DMS79 treated with DMSO at 0.1 percent for 48 hours (cell line): Measurements from ENCODE around the gene SLN.

Experiments
- DNase-seq: peaks from one replicate; lab custom pipeline; 2025; lab: John Stamatoyannopoulos, UW

SLN gene

GRCh38 chr11:107683807-107684206 is 28.0 kb downstream of the SLN start:
- DNase-seq, result no peak

DNA sequence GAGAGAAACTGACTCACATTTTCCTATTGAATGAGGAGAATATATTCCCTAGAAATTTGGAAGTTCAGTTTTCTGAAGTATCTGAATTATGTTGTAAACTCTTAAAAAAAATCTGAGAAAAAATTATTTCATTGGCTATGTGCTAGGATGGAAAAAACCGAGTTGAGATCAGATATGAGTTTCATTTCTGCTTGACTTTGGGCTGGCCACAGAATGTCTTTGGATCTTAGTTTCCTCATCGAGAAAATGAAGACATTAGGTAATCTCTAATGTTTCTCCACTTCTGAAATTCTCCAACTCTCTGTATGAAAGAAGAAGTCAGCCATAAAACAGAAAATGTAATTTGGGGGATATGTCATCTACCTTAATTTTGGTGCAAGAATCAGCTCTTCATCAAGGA is 28.8 kb downstream of the SLN start:
- no peak for DNase-seq

- no peak for DNase-seq
Observed at GRCh38 chr11:107682572-107682971, 29.3 kb downstream of the SLN start.

- no peak for DNase-seq
Observed at GRCh38 chr11:107682171-107682570, 29.7 kb downstream of the SLN start.

DNA sequence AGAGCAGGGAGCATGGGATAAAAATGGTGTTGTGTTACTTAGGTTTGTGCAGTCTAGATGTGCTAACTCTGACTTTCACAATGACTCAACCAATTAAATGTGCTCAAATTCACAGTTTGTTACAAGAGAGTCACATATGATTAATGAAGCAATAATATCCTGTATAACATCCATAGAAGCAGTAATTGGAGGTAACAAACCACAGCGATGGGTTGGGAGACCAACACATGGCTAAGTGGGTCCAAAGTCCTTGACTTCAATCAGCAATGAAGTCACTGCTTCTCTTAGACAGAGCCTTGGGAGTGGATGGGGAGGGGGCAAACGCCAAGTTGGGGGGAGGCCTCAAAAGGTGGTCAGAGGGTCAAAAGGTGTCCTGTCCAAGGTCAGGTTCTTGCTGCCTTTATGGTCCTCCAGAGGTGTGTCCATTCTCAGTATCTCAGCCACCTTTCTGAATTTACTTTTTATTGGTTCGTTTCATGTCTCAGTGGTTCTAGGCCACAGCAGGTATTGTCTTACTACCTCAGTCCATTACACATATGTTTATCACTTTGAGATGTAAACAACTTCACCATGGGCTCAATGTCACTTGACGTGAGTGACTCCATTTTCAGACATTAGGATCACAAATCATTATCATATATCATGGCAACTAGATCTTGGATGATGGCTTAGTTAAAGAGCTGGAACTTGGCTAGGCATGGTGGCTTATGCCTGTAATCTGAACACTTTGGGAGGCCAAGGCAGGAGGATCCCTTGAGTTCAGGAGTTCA is 32.4 kb downstream of the SLN start:
- no peak for DNase-seq

GRCh38 chr11:107678632-107678971 is 33.3 kb downstream of the SLN start:
- no peak for DNase-seq

- DNase-seq, result no peak
Observed at GRCh38 chr11:107677924-107678631, 33.8 kb downstream of the SLN start.

DNA sequence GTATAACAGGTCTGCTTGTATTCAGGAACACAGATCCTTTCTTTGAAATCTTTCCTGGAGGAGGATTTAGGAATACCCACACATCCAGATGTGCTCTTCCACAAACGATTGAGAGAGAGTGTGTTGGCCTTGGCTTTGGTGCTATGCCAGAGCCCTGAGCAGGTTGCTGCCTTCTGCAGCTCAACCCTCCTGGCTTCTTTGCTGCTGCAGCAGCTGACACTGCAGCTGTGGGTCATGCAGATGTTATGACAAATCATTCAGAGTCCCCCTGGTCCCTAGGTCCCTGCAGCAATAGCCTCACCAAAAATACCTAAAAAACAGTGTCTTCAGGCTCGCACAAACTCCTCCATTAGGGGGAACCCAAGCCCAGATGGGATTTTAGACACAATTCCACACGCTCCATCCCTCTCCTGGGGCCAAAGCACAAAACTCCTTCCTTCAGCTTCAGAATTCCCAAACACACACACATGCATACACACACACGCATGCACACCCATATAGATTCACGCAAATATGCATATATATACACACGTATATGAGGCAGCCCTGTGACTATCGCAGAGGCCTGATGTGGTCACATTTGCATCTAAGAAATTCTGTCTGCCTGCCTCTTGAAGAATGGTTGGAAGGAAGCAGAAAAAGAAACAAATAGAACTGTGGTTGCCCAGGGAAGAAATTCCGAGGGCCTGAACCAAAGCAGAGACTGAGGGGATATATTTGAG is 35.4 kb downstream of the SLN start:
- no peak for DNase-seq

GRCh38 chr11:107675902-107676301 is 36.0 kb downstream of the SLN start:
- no peak for DNase-seq

DNA sequence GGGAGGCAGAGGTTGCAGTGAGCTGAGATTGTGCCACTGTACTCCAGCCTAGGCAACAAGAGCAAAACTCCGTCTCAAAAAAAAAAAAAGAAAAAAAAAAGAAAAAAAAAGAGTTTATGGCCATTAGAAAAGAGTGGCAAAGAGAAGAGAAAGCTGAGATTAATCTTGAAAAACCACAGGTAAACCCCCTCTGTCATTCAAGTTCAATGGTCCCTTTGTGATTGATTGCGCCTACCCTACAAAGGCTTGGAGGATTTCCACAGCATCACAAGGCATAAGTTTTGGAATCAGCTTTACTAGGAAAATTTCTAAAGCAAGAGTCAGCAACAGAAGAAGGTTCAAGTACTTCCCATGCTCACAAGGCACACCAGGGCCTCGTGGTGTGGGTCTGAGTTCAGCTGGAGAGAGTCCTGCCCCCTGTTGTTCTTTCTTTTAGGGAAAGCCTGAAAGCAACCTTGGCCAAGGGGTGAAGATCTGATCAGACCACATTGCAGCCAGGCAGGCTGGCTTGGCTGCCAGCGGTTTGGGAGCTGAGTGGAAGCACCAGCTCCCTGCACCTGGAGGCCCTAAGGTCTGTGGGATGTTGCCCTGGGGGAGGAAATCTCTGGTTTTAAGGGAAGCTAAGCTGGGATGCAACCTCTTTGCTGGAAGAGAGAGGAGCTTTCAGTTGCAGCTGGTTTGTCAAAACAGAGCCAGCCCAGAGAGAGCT is 41.8 kb downstream of the SLN start:
- DNase-seq, result no peak

DNA sequence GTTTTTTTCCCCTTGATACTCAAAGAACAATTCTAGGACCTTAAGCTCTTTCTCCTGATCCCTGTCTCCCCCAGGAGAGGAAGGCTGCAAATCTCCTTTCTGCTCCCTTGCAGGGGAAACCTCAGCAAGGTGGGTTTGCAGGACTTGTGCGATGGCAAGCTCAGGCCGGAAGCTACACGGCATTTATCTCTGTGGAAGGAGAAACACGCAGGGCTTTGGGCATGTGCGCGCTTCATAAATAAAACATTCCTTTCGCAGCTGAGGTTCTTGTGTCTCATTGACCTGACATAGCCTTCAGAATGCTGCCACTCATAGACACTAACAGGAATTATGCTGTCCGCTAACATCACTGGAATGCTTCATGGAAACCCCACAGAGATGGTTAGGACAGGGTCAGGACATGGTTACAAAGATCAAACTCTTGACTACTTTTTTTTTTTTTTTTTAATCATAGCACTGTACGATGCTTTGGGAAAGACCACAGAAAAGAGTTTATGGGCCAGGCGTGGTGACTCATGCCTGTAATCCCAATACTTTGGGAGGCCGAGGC is 42.6 kb downstream of the SLN start:
- no peak for DNase-seq

GRCh38 chr11:107666911-107667613 is 44.8 kb downstream of the SLN start:
- no peak for DNase-seq

DNA sequence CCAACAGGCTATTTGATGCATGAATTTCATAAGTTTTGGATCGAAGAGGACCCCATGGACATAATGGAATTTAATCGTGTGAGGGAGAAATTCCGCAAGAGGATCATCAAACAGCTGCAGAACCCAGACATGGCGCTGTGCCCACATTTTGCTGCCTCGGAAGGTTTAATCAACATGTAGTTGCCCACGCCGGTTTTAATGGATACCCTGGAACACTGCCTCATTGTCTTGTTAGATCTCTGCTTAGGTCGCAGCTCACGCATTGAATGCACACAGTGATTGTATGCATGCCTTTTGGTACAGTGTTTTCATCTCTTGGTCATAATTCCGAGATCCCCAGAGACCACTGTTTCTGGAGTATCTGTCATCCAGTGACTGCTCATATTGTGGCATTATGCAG is 46.8 kb downstream of the SLN start:
- no peak for DNase-seq

DNA sequence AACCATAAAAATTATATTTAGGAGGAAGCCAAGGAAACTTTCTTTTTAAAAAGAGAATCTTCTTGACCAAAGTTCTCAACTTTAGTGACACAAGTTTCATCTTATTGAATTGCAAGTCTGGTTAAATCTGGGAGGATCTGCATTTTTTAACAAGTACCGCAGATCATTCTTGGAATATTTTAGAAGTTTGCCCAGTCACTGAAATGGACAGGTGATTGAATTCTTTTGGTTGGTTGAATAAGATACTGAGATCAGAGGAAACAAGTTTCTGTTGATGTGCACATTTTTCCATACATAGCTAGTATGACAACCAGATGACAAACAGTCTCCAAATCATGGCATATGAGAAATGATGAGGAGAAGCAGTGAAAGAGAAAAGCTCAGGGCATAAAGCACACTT is 50.2 kb downstream of the SLN start:
- DNase-seq, result no peak

GRCh38 chr11:107660066-107660465 is 51.8 kb downstream of the SLN start:
- no peak for DNase-seq

GRCh38 chr11:107659310-107659709 is 52.5 kb downstream of the SLN start:
- no peak for DNase-seq
